Right atrium auricular region (tissue), 2 donors: Measurements from ENCODE around the gene FAM222A. TPM values are rescaled to one million over a fixed set of nuclear protein-coding genes. Genes with fewer than 3 reads are reported as not detected.

Experiments
- DNase-seq: peaks from one replicate; pipeline ENCODE4 v3.0.0-alpha.2; 2019; ENCODE audit warnings: low spot score
- H3K27ac ChIP-seq, 2 donors: fragments of 200-600 bp; sonication (generic); 1 replicate in 1 of 2; 2 replicates in 1 of 2; pipeline ENCODE4 v1.5.1; 2016 to 2019
- H3K27me3 ChIP-seq, 2 donors: fragments of 200-600 bp; sonication (generic); one replicate each; pipeline versions ENCODE4 v1.5.1 to v1.6.0; 2017 to 2019
- H3K36me3 ChIP-seq: fragments of 200-600 bp; sonication (generic); one replicate; pipeline ENCODE4 v1.5.1; 2016
- H3K4me1 ChIP-seq, 2 donors: fragments of 200-600 bp; sonication (generic); one replicate each; pipeline versions ENCODE4 v1.5.1 to v1.6.0; 2017 to 2019
- H3K4me3 ChIP-seq, 2 donors: fragments of 200-600 bp; sonication (generic); 1 replicate in 1 of 2; 2 replicates in 1 of 2; pipeline ENCODE4 v1.5.1; 2017 to 2019; ENCODE audit warnings: mild to moderate bottlenecking in 1 of 2, moderate library complexity in 1 of 2
- H3K9me3 ChIP-seq, 2 donors: fragments of 200-600 bp; sonication (generic); one replicate each; pipeline ENCODE4 v1.5.1; 2019
- total RNA-seq, 2 donors: library from RNA; depleted of rRNA; stranded (reverse); fragments of >200 nt; gene quantifications; one replicate each; pipeline ENCODE4 v1.1.0, GENCODE V29; 2016
- TF ChIP-seq, protein P1 (sequence below), 2 donors: fragments of 200-600 bp; sonication (generic); IDR thresholded peaks; one replicate each; pipeline ENCODE4 v1.5.1; 2019; ENCODE audit warnings: antibody characterized with exemption in 2 of 2

The FAM222A gene
- total RNA-seq, 2 donors from 2014 or later, result 23.6 to 32.4 TPM

DNA sequence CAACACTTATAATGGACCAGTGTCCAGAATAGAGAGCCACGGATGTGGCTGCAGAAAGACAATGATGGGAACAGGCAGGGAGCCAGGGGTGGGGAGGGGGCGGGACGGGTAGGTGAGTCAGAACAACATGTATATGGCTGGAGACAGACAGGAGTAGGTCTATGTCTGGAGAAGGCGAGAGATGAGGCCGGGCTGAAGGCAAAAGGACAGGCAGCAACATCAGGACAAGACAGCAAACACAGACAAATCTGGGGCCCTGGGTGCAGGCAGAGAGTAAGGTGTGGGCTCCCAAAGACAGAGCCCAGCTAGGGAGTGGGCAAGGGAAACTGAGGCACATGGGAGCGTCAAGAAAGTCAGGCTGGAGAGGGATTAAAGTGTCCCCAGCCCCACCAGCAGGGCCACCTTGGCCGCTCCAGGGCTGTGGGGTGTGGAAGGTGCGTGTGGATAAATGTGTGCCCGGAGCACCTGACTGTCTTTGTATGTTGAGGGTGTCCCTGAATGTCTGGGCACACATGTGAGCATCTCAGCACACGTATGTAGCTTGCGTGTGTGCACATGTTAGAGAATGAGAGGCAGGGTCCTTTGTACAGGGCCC, 44.1 kb downstream of the FAM222A start:
- peaks cover 0 to 18% of the 10 kb centered on the region in 2 donors for H3K4me1 ChIP-seq
- H3K27ac ChIP-seq, result no peak overlapping the region
- peaks cover 0 to 10% of the 10 kb centered on the region in 2 donors for H3K9me3 ChIP-seq
- no peaks in the 10 kb centered on the region for H3K27me3 ChIP-seq
- TF ChIP-seq, protein P1, sequence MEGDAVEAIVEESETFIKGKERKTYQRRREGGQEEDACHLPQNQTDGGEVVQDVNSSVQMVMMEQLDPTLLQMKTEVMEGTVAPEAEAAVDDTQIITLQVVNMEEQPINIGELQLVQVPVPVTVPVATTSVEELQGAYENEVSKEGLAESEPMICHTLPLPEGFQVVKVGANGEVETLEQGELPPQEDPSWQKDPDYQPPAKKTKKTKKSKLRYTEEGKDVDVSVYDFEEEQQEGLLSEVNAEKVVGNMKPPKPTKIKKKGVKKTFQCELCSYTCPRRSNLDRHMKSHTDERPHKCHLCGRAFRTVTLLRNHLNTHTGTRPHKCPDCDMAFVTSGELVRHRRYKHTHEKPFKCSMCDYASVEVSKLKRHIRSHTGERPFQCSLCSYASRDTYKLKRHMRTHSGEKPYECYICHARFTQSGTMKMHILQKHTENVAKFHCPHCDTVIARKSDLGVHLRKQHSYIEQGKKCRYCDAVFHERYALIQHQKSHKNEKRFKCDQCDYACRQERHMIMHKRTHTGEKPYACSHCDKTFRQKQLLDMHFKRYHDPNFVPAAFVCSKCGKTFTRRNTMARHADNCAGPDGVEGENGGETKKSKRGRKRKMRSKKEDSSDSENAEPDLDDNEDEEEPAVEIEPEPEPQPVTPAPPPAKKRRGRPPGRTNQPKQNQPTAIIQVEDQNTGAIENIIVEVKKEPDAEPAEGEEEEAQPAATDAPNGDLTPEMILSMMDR (IDR thresholded peaks at IDR 0.05), result no peak
- no peak overlapping the region for H3K4me3 ChIP-seq
- no peak for DNase-seq
- no peaks in the 10 kb centered on the region for H3K36me3 ChIP-seq

DNA sequence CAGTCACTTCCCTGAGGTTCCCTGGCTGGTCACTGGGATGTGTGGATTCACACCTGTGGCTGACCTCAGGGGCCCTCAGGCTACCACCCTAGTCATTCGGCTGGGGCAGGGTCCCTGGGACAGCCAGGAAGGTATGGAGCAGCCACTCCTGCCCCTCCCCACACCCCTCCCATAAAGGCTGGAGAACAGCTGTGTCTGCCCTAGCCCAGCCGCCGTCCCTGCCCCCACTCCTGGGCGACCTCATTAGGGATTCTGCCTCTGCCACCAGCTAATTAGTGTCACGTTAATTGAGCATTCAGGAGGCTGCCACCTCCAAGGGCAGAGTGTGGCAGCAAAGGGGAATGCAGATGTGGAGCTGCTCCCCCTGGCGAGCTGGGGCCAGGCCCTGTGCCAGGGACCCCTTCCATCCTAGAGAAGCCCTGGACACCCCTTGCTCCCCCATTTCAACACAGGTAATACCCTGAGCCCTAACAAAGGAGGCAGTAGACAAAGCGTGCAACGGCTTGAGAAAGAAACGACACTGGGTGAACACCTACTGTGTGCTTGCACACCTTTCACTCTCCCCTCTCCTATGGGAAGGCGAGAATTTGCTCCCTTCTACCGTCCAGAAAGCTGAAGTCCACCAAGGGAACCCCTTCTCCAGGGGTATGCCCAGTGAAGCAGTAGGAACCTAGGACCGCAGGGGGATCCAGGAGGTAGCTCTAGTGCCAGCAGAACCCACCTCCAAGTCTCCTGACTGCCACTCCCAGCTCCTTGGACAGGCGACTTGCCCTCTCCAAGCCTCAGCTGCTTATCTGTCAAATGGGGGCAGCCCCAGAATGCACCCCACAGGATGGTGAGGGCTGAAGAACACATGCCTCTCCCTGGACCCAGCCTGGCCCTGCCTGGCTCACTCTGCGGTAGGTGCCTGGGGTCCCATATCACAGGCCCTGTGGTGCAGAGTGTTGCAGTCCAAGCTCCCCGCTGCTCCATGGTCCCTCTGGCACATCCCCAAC, 45.1 kb downstream of the FAM222A start:
- Histone ChIP-seq H3K27ac (no peak overlapping the region), H3K36me3 (no peaks in the 10 kb centered on the region), H3K27me3 (no peaks in the 10 kb centered on the region), H3K4me1 (peaks cover 0 to 18% of the 10 kb centered on the region in 2 donors), H3K9me3 (peaks cover 0 to 14% of the 10 kb centered on the region in 2 donors), H3K4me3 (no peak overlapping the region)
- TF ChIP-seq, protein P1 (IDR thresholded peaks at IDR 0.05), result no peak
- DNase-seq, result no peak

DNA sequence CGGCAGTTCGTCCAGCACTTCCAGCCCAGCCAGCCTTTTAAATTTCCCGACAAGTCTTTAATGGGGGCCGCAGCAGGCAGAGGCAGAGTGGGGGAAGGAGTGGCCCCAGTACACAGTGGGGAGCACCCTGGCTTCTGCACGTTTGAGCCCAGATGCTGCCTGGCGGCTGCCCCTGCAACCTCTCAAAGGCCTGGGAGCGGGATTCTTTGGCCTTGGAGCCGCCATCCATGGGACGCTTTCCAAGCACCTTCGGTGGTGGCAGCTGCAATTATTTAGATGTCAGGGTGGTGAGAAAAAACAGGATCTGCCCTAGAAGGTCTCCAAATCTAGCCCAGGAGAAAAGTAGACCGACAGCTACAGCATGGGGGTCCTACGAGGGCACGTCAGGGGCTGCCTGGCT, 46.0 kb downstream of the FAM222A start:
- no peak overlapping the region for H3K4me3 ChIP-seq

DNA sequence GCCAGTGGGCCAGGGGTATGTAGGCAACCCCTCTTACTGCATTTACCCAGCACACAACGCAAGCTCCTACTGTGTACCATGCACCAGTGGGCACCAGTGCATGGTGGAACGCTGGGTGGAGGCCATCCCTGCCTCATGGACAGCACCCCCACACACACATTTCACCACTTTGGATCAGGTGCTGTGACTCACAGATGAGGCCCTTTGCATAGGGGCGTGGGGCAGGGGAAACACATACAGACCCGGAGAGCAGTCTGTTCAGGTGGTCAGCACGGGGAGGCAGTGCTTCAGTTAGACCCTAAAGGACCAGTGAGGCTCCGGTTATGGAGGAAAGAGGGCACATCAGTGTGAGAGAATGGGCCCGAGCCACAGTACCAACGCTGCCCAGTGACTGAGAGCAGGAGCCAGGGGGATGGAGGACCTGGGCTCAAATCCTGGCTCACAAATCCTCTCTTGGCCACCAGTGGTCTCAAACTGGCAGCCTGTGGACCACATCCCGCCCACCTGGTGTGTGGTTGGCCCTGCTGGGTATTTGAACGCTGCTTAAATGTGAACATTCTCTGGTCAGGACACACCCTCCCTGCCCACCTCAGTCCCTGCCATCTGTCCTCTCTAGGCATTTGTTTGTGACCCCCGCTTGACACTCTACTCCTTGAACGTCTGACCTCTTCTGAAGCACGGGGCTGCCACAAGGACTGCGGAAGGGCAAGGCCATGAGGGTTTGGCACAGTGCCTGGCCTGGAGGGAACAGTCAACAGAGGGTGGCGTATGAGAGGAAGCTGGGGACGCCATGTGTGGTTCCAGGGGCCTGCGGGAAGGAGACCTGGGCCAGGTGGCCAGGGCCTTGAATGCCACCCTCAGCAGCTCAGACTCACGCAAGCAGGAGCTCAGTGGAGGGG, 46.7 kb downstream of the FAM222A start:
- no peak overlapping the region for H3K27ac ChIP-seq
- no peak for DNase-seq
- no peaks in the 10 kb centered on the region for H3K36me3 ChIP-seq
- no peak overlapping the region for H3K4me3 ChIP-seq
- peaks cover 0 to 14% of the 10 kb centered on the region in 2 donors for H3K9me3 ChIP-seq
- TF ChIP-seq, protein P1 (IDR thresholded peaks at IDR 0.05), result no peak
- H3K4me1 ChIP-seq, result peaks cover 0 to 18% of the 10 kb centered on the region in 2 donors
- H3K27me3 ChIP-seq, result no peaks in the 10 kb centered on the region

More for the DNA sequence above, 46.0 kb downstream of the FAM222A start:
- no peaks in the 10 kb centered on the region for H3K36me3 ChIP-seq
- TF ChIP-seq, protein P1 (IDR thresholded peaks at IDR 0.05), result no peak
- peaks cover 0 to 14% of the 10 kb centered on the region in 2 donors for H3K9me3 ChIP-seq
- H3K4me1 ChIP-seq, result peaks cover 0 to 18% of the 10 kb centered on the region in 2 donors
- DNase-seq, result no peak
- no peak overlapping the region for H3K27ac ChIP-seq
- no peaks in the 10 kb centered on the region for H3K27me3 ChIP-seq
